OCI-LY3 (cell line): ENCODE results near the gene AP3M1.
A peak's percentile ranks its signal among the peaks of the same experiment; 100 is the strongest.

Experiments used
- H2AFZ ChIP-seq: fragments of 200-600, 300-600 bp; shearing (Covaris generic); 2 replicates; pipeline ENCODE4 v1.6.0; 2014; ENCODE audit warnings: antibody characterized with exemption, low read depth, low read length
- H3K27ac ChIP-seq: fragments of 200-600, 300-600 bp; sonication (generic); 2 replicates; pipeline ENCODE4 v1.5.1; 2014; ENCODE audit warnings: mild to moderate bottlenecking, low read length, moderate library complexity, mixed read lengths
- H3K27me3 ChIP-seq: fragments of 200-600, 300-600 bp; sonication (generic); 2 replicates; pipeline ENCODE4 v1.6.1; 2014; ENCODE audit warnings: low read depth, low read length, mixed read lengths
- H3K36me3 ChIP-seq: fragments of 200-600, 300-600 bp; sonication (generic); replicated peaks from 2 replicates; pipeline ENCODE3; 2014; ENCODE audit warnings: low read depth, low read length, mixed read lengths
- H3K4me1 ChIP-seq: fragments of 300-600, 200-600 bp; sonication (generic); 2 replicates; pipeline ENCODE4 v1.6.1; 2014; ENCODE audit warnings: low read length, mixed read lengths
- H3K4me2 ChIP-seq: fragments of 200-600, 300-600 bp; sonication (generic); 2 replicates; pipeline ENCODE4 v1.6.1; 2014; ENCODE audit warnings: low read length, mixed read lengths
- H3K4me3 ChIP-seq: fragments of 300-600, 200-600 bp; sonication (generic); 2 replicates; pipeline ENCODE4 v1.5.1; 2014; ENCODE audit warnings: antibody characterized with exemption, mild to moderate bottlenecking, low read length, moderate library complexity
- H3K79me2 ChIP-seq: fragments of 300-600, 200-600 bp; shearing (Covaris generic); 2 replicates; pipeline ENCODE4 v1.6.1; 2014; ENCODE audit warnings: mild to moderate bottlenecking, low read length, mixed read lengths
- H3K9ac ChIP-seq: fragments of 300-600, 200-600 bp; shearing (Covaris generic); 2 replicates; pipeline ENCODE4 v1.6.0; 2014; ENCODE audit warnings: mild to moderate bottlenecking, low read length, moderate library complexity
- H3K9me3 ChIP-seq: fragments of 200-600, 300-600 bp; shearing (Covaris generic); 2 replicates; pipeline ENCODE4 v1.6.1; 2014; ENCODE audit warnings: low read length, mixed read lengths; ENCODE audit not compliant: insufficient read depth
- H4K20me1 ChIP-seq: fragments of 200-600, 300-600 bp; sonication (generic); 2 replicates; pipeline ENCODE4 v1.6.1; 2016; ENCODE audit warnings: low read length, mixed read lengths; ENCODE audit not compliant: insufficient read depth
- EZH2phosphoT487 ChIP-seq: fragments of 200-600 bp; shearing (Covaris generic); IDR thresholded peaks from 2 replicates; pipeline ENCODE4 v1.6.1; 2018; ENCODE audit warnings: antibody characterized with exemption, mixed run types, low read depth
- TF ChIP-seq, protein P1 (sequence below): fragments of 200-600, 300-600 bp; sonication (generic); IDR thresholded peaks from 2 replicates; pipeline ENCODE4 v1.5.1; 2014; ENCODE audit warnings: antibody characterized with exemption, low read length, low read depth

AP3M1 gene

DNA sequence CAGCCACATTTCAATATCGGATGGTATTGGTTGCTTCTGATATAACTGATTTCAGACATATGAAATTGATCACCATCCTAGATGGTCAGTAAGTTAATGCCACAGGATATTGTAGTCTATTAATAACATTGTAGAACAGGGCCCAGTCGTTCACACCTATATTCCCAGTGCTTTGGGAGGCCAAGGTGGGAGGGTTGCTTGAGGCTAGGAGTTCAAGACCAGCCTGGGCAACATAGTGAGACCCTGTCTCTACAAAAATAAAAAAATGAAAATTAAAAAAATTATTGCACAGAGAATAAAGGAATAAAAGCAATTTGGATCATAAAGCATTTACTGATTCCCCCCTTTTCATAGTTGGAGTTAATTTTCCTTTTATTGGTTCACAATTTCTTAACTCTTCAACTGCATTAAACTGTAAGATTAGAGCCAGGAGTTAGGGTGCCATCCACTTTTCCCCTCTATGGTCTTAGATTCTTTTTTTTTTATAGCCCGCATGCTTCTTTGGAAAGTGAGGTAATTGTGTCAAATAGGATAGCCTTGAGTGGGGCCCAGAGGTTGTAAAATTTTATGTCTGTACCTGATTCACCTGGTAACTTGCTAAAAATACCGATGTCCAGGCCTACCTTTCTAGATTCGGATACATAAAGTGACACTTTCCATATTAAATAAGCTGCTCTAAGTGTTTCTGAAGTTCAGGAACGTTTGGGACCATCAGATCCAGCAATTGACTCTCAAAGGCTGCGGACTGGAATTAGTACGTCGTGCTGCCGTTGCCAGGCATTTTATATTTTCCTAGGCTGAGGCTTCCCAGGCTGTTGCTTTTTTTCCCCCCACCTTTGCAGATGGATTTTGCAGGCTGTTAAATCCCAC, 25.1 kb upstream of the AP3M1 start:
- peak overlapping the region; percentile 56 for H3K27ac ChIP-seq
- H3K27me3 ChIP-seq, result no peaks in the 10 kb centered on the region
- peak overlapping the region; percentile 82 for H3K9ac ChIP-seq
- H3K4me3 ChIP-seq, result peak overlapping the region; percentile 83
- TF ChIP-seq, protein P1, sequence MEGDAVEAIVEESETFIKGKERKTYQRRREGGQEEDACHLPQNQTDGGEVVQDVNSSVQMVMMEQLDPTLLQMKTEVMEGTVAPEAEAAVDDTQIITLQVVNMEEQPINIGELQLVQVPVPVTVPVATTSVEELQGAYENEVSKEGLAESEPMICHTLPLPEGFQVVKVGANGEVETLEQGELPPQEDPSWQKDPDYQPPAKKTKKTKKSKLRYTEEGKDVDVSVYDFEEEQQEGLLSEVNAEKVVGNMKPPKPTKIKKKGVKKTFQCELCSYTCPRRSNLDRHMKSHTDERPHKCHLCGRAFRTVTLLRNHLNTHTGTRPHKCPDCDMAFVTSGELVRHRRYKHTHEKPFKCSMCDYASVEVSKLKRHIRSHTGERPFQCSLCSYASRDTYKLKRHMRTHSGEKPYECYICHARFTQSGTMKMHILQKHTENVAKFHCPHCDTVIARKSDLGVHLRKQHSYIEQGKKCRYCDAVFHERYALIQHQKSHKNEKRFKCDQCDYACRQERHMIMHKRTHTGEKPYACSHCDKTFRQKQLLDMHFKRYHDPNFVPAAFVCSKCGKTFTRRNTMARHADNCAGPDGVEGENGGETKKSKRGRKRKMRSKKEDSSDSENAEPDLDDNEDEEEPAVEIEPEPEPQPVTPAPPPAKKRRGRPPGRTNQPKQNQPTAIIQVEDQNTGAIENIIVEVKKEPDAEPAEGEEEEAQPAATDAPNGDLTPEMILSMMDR, result no peak
- no peak for TF ChIP-seq EZH2phosphoT487
- H3K4me2 ChIP-seq, result peak overlapping the region; percentile 79
- peaks cover 25% of the 10 kb centered on the region for H3K79me2 ChIP-seq
- no peaks in the 10 kb centered on the region for H4K20me1 ChIP-seq
- no peaks in the 10 kb centered on the region for H3K9me3 ChIP-seq
- peaks cover 4% of the 10 kb centered on the region; the same call in 1 of the 2 replicates for H3K4me1 ChIP-seq
- H3K36me3 ChIP-seq, result no peaks in the 10 kb centered on the region
- H2AFZ ChIP-seq, result peak overlapping the region; percentile 78

DNA sequence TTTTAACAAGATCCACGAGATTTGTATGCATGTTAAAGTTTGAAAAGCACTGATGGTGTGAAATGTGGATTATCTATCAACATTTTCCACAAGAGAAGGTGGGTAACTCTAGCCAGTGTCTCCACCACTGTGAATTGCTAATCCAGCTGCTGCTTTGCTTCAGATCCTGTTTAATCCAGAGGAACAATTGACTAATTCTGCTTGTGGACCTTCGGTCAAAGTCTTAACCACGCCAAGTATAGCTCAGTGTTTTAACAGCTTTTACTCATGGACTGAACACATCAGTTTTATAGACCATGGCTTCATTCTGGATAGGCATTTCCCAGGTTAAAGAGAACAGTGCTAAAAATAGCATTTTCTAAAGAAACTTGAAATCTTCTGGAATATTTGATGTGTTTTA, 23.9 kb upstream of the AP3M1 start:
- Histone ChIP-seq H2AFZ (no peak overlapping the region), H3K36me3 (no peaks in the 10 kb centered on the region), H3K9me3 (no peaks in the 10 kb centered on the region), H4K20me1 (no peaks in the 10 kb centered on the region), H3K79me2 (peaks cover 21% of the 10 kb centered on the region), H3K4me3 (no peak overlapping the region), H3K27ac (no peak overlapping the region), H3K4me2 (no peak overlapping the region), H3K27me3 (no peaks in the 10 kb centered on the region), H3K4me1 (peaks cover 4% of the 10 kb centered on the region; the same call in 1 of the 2 replicates), H3K9ac (no peak overlapping the region)
- TF ChIP-seq, protein P1, result no peak
- TF ChIP-seq EZH2phosphoT487, result no peak

DNA sequence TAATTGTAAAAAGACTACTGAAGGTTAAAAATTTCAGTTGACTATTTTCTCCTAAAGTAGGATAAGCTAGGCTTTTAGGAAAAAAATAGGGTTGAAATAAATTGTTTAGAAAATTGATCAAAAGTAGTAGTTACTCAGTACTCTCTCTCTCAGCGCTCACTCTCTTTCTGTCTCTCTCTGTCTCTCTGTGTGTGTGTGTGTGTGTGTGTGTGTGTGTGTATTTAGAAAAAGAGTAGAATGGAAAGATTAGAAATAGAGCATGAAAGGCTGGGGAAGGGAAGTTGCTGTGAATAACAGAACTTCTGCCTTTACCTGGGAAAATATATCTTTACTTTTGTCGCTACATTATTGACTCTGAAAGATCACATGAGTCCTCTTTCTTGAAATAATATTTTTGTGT, 21.0 kb upstream of the AP3M1 start:
- Histone ChIP-seq H3K79me2 (no peaks in the 10 kb centered on the region; the same call in 1 of the 2 replicates), H4K20me1 (no peaks in the 10 kb centered on the region), H3K27ac (no peak overlapping the region), H3K9me3 (no peaks in the 10 kb centered on the region), H2AFZ (no peak overlapping the region), H3K36me3 (no peaks in the 10 kb centered on the region), H3K4me1 (peaks cover 3% of the 10 kb centered on the region), H3K4me2 (no peak overlapping the region), H3K9ac (no peak overlapping the region), H3K27me3 (no peaks in the 10 kb centered on the region), H3K4me3 (no peak overlapping the region)
- TF ChIP-seq, protein P1, result no peak
- no peak for TF ChIP-seq EZH2phosphoT487

DNA sequence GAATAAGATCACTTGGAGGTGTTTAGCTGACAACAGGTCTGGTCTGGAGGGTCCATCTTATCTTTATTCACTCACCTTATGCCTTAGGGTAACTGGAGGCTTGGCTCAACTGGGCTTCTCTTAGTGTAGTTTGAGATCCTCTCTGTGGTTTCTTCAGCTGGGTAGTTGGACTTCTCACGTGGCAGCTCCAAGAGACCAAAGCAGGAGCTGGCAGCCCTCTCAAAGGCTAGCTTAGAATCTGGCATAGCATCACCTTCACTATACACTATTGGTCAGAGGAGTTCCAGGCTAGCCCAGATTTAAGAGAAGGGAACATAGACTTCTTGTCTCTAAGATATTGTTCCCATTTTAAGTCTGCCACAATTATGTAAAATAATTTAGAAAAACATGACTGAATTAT, 16.8 kb upstream of the AP3M1 start:
- Histone ChIP-seq H3K27me3 (no peaks in the 10 kb centered on the region), H4K20me1 (no peaks in the 10 kb centered on the region), H3K4me2 (no peak overlapping the region), H2AFZ (no peak overlapping the region), H3K4me1 (peaks cover 9% of the 10 kb centered on the region), H3K79me2 (no peaks in the 10 kb centered on the region), H3K36me3 (no peaks in the 10 kb centered on the region), H3K4me3 (no peak overlapping the region), H3K27ac (no peak overlapping the region), H3K9me3 (no peaks in the 10 kb centered on the region), H3K9ac (no peak overlapping the region)
- TF ChIP-seq EZH2phosphoT487, result no peak
- TF ChIP-seq, protein P1, result no peak
